Brain microvascular endothelial cell (primary cell): Measurements from ENCODE around the gene ZNF608.

Source experiments
- DNase-seq: peaks from one replicate; pipeline ENCODE4 v3.0.0-alpha.2; 2020
- H3K27ac ChIP-seq: fragments of 250-450 bp; sonication (Bioruptor Pico); 2 replicates; pipeline ENCODE4 v1.5.1; 2020; ENCODE audit warnings: mild to moderate bottlenecking, moderate library complexity
- H3K27me3 ChIP-seq: fragments of 250-450 bp; sonication (Bioruptor Pico); replicated peaks from 2 replicates; pipeline ENCODE4 v1.5.1; 2020; ENCODE audit warnings: mild to moderate bottlenecking
- H3K36me3 ChIP-seq: fragments of 250-450 bp; sonication (Bioruptor Pico); replicated peaks from 2 replicates; pipeline ENCODE4 v1.5.1; 2020; ENCODE audit warnings: mild to moderate bottlenecking
- H3K4me3 ChIP-seq: 2 replicates; pipeline ENCODE4 v1.5.1; 2011; ENCODE audit warnings: low read depth, mild to moderate bottlenecking, control low read depth, low read length, moderate library complexity
- in situ Hi-C: cut with HindIII; loops from 2 replicates; pipeline ENCODE4 v1.10.0; 2017; ENCODE audit warnings: low sequenced_read_pairs, low pct_ligation_motif_present
- TF ChIP-seq, protein P1 (sequence below): IDR thresholded peaks from 2 replicates; pipeline ENCODE4 v1.5.1; 2011; ENCODE audit warnings: low read depth, mild to moderate bottlenecking, moderate library complexity, low read length, control low read depth, inconsistent platforms; ENCODE audit errors: missing control alignments

The ZNF608 gene

DNA sequence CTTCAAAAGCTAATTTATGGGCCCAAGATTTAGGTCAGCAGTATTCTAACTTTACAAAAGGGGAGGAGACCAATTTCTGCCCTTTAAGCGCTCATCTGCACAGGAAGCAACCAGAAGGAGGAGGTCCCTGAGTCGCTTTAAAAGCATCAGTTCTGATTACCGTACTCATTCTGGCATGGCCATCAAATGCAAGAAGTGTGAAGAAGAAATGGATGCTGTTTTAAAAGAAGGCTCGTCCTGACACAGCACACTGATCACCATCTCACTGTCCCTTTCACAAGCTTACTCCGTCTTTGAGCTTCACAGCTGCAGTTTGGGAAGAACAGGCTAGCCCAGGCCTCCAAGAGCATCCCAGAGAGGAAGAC lies 17.5 kb downstream of the ZNF608 start:
- TF ChIP-seq, protein P1, sequence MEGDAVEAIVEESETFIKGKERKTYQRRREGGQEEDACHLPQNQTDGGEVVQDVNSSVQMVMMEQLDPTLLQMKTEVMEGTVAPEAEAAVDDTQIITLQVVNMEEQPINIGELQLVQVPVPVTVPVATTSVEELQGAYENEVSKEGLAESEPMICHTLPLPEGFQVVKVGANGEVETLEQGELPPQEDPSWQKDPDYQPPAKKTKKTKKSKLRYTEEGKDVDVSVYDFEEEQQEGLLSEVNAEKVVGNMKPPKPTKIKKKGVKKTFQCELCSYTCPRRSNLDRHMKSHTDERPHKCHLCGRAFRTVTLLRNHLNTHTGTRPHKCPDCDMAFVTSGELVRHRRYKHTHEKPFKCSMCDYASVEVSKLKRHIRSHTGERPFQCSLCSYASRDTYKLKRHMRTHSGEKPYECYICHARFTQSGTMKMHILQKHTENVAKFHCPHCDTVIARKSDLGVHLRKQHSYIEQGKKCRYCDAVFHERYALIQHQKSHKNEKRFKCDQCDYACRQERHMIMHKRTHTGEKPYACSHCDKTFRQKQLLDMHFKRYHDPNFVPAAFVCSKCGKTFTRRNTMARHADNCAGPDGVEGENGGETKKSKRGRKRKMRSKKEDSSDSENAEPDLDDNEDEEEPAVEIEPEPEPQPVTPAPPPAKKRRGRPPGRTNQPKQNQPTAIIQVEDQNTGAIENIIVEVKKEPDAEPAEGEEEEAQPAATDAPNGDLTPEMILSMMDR: no peak
- no peak overlapping the region for H3K4me3 ChIP-seq
- no peak for DNase-seq
- no peaks in the 10 kb centered on the region for H3K27me3 ChIP-seq
- no peak overlapping the region for H3K27ac ChIP-seq
- in situ Hi-C loops: no loop called here
- no peaks in the 10 kb centered on the region for H3K36me3 ChIP-seq

DNA sequence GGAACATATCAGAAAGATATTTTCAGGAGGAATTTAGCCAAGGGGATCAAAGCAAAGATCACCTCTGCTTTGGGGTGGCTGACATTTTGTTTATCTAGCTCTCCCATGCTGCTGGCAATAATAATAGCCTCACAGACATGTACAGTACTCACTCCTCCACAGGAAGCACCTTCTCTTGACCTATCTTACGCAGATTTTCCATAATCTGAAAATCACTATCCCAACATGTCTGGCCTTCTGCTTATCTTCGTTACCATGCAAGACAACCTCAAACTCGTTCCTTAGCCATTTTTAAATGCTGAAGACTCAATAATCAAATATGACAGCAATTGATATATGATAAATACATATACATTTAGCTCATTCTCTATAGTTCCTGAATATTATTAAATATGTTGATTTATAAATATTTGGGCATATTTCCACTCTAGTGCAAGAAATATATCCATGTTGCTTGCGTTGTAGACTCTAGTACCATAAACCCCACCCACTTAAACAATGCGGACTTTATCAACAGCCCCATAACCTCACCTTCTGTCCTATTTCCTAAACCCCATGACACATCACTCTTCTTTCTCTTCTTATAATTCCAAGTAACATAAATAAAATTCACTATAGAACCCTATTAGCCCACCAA lies 18.0 kb downstream of the ZNF608 start:
- Histone ChIP-seq H3K4me3 (no peak overlapping the region), H3K36me3 (no peaks in the 10 kb centered on the region), H3K27ac (no peak overlapping the region), H3K27me3 (no peaks in the 10 kb centered on the region)
- no peak for DNase-seq
- TF ChIP-seq, protein P1: no peak
- in situ Hi-C loops: no loop called here

DNA sequence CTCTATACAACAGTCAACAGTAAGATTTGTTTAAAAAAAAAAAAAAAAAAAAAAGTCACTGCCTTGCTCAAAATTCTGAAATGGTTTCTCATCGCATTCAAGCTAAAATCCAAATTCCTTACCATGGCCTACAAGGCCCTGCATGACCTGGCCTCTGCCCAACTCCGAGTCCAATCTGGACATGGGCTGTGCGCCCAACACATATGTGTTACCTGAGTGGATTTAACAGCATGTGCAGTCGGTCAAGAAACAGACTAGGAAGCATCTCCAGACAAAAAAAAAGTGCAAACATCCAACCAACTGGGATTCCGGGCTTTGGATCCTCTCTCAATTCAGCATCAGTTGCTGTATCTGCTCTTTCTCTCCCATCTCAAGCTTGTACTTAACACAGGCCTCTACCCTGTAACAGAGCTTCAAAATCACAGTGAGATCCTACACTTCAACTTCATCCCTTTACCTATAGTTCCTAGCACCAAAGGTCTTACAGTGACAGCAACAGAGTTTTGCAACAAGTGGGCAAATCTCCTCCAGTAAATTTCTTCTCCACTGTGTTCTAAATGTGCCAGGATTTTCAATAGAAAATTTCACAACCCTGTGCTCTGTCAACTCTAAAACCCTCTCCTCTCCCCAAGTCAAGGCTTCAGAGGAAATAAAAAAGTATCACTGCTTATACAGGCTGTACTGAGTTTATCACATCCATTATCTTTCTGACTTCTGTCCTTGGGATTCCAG lies 19.6 kb downstream of the ZNF608 start:
- TF ChIP-seq, protein P1: no peak
- no peak for DNase-seq
- Histone ChIP-seq H3K4me3 (no peak overlapping the region), H3K27me3 (no peaks in the 10 kb centered on the region), H3K36me3 (no peaks in the 10 kb centered on the region), H3K27ac (no peak overlapping the region)
- in situ Hi-C loops: no loop called here

DNA sequence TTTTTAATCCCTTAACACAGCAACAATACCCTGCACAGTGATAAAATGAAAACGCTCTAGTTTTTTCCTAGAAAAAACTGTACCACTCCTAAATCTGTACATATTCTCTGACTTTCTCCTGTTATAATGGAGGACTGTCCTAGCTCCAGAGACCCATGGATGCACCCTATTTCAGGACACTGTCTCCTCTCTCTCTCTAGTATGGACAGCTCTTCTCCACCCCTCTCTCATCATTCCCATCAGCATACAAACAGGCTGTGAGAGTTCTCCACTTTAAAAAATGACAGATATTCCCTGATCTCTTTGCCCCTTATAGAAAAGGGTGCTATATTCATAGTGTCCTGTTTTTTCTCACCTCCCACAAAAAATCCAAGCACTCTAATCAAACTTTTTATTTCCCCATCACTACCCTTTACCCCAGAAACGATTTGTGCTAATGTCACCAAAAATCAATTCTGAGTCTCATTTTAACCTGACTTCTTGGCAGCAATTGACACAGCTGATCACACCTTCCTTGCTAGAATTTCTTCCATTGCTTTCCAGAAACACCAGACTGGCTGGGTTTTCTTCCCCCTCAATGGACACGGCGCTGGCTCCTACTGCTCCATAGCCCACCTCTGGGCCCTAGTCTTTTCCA lies 20.7 kb downstream of the ZNF608 start:
- in situ Hi-C loops: no loop called here
- Histone ChIP-seq H3K4me3 (no peak overlapping the region), H3K27me3 (no peaks in the 10 kb centered on the region), H3K36me3 (no peaks in the 10 kb centered on the region), H3K27ac (no peak overlapping the region)
- DNase-seq: no peak
- TF ChIP-seq, protein P1: no peak

DNA sequence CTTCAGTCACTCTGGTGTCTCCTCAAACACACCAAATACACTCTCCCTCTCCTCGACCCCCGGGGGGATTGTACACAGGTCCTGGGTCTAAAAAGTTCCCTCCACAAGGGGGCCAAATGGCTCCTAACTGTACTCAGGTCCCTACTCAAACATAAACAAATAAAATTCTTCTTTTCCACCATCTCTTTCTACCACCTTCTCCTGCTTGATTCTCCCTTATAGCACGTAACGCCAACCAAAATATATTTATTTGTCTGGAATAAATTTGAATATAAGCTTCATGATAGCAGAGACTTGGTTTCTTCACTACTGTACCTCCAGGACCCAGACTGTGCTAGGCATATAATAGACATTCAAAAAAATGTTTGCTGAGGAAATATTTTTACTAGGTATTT lies 21.4 kb downstream of the ZNF608 start:
- H3K4me3 ChIP-seq: no peak overlapping the region
- no peak for DNase-seq
- H3K27ac ChIP-seq: no peak overlapping the region
- in situ Hi-C loops: no loop called here
- no peaks in the 10 kb centered on the region for H3K36me3 ChIP-seq
- TF ChIP-seq, protein P1: peak; percentile 16
- no peaks in the 10 kb centered on the region for H3K27me3 ChIP-seq
